ENCODE data around the gene TMEM255B. TPM values are rescaled to one million over a fixed set of nuclear protein-coding genes. Genes with fewer than 3 reads are reported as not detected.
"Not testable (repeated sequence)": the region's sequence is repeated elsewhere in the genome, so short reads cannot be mapped to it uniquely, and the experiment has no call there.

Gene TMEM255B
- total and polyA plus RNA-seq, 4 donors, result 0.63 to 67.3 (median 20.4) TPM

DNA sequence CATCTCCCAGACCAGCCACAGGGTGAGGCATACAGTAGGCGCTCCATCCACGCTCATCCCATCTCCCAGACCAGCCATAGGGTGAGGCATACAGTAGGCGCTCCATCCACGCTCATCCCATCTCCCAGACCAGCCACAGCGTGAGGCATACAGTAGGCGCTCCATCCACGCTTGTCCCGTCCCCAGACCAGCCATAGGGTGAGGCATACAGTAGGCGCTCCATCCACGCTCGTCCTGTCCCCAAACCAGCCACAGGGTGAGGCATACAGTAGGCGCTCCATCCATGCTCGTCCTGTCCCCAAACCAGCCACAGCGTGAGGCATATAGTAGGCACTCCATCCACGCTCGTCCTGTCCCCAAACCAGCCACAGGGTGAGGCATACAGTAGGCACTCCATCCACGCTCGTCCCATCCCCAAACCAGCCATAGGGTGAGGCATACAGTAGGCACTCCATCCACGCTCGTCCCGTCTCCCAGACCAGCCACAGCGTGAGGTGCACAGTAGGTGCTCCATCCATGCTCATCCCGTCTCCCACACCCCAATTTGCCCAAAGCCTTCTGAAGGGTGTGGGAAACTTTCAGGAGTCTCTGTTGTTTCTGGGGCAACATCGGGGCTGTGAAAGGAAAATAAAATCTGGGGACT lies 13.4 kb upstream of the TMEM255B start:
- H3K9me3 ChIP-seq (ENCODE audit: control insufficient read depth, low read length); H3K4me1 ChIP-seq (ENCODE audit: control insufficient read depth in 1 of 2, insufficient read depth in 2 of 2, low read length in 2 of 2); DNase-seq; intact Hi-C loops (cut with DNase I); H3K4me3 ChIP-seq (ENCODE audit: low read length in 2 of 2); H3K36me3 ChIP-seq (ENCODE audit: control insufficient read depth in 1 of 2, insufficient read depth in 2 of 2, low read length in 1 of 2); H3K27me3 ChIP-seq (ENCODE audit: control insufficient read depth in 1 of 2, insufficient read depth in 2 of 2, low read length in 1 of 2); H3K27ac ChIP-seq (ENCODE audit: low read depth in 1 of 2, low read length in 2 of 2); ATAC-seq (ENCODE audit: low FRiP score): not testable (repeated sequence)
- WGBS, 2 donors, result 92 to 93% methylated on average over 24 of the region's 24 CpGs

DNA sequence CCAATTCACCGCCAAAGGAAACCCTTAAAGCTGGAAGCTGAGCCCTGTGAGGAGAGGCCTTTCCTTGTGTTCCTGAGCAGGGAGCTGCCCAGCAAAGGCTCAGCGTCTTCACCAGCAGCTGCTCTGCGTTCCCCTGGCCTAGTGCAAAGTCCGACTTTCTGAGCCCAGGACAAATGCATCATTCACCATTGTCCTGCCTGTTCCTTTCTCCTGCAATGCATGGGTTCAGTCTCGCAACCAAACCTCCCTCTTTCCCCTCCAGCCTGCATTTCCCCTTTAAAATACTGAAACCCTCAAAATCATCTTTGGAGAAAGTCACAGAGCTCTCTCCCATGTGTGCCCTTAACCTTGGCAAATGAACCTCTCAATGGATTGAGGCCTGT lies 12.9 kb upstream of the TMEM255B start:
- intact Hi-C loops (cut with DNase I), result no loop called here

DNA sequence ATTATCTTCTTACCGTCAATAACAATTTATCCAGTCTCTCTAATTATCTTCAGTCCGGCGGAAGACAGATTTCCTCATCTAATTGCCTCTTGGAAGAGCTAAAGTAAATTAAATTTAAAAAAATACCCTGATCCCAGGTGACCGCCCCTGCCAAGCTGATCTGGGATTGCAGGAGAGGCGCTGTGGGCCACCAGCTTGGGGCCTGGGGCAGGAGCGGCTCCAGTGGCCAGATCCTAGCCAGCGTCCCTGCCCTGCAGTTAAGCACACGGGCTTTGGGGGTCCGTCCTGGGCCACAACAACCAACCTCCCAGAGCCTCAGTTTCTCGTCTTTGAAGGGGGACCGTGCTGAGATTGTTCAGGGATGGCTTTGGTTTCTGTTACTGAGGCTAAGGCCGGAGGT lies 12.4 kb upstream of the TMEM255B start:
- no peak for ATAC-seq (ENCODE audit: low FRiP score)

More for the DNA sequence above, 12.9 kb upstream of the TMEM255B start:
- H3K9me3 ChIP-seq (ENCODE audit: control insufficient read depth, low read length), result no peaks in the 10 kb centered on the region
- no peaks in the 10 kb centered on the region for H3K36me3 ChIP-seq (ENCODE audit: control insufficient read depth in 1 of 2, insufficient read depth in 2 of 2, low read length in 1 of 2)
- H3K27ac ChIP-seq (ENCODE audit: low read depth in 1 of 2, low read length in 2 of 2), result no peak overlapping the region
- 85 to 90% methylated on average over 5 of the region's 5 CpGs for WGBS, 2 donors
- no peaks in the 10 kb centered on the region for H3K27me3 ChIP-seq (ENCODE audit: control insufficient read depth in 1 of 2, insufficient read depth in 2 of 2, low read length in 1 of 2)
- ATAC-seq (ENCODE audit: low FRiP score) (no peak), DNase-seq (no peak)
- H3K4me3 ChIP-seq (ENCODE audit: low read length in 2 of 2), result no peak overlapping the region
- H3K4me1 ChIP-seq (ENCODE audit: control insufficient read depth in 1 of 2, insufficient read depth in 2 of 2, low read length in 2 of 2), result no peaks in the 10 kb centered on the region

DNA sequence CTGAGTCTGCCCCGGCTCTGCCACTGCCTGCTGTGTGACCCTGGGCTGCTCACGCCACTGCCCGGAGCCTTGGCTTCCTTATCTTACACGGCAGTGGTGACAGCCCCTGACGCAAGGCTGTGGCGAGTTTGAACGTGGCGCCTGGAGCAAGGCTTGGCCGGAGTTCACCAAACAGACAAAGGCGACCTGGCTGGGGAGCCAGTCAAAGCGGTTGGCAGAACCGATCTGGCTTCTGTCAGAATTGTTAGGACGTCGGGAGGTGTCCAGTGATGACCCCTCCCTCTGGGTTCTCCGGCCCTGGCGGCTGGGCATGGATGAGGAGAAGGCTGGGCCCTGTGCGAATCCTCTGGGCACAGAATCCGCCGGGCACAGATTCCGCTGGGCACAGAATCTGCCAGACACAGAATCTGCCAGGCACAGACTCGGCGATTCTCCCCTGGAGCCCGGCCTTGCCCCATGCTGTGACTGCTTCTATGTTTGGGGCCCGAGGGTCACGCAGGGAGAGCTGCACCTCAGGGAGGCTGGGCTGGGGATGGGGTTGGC lies 11.7 kb upstream of the TMEM255B start:
- intact Hi-C loops (cut with DNase I), result no loop called here
- H3K4me1 ChIP-seq (ENCODE audit: control insufficient read depth in 1 of 2, insufficient read depth in 2 of 2, low read length in 2 of 2), result no peaks in the 10 kb centered on the region
- no peaks in the 10 kb centered on the region for H3K27me3 ChIP-seq (ENCODE audit: control insufficient read depth in 1 of 2, insufficient read depth in 2 of 2, low read length in 1 of 2)
- DNase-seq (peak; percentile 40 to 69), ATAC-seq (ENCODE audit: low FRiP score) (no peak)
- no peak overlapping the region for H3K27ac ChIP-seq (ENCODE audit: low read depth in 1 of 2, low read length in 2 of 2)
- no peak overlapping the region for H3K4me3 ChIP-seq (ENCODE audit: low read length in 2 of 2)
- no peaks in the 10 kb centered on the region for H3K36me3 ChIP-seq (ENCODE audit: control insufficient read depth in 1 of 2, insufficient read depth in 2 of 2, low read length in 1 of 2)
- H3K9me3 ChIP-seq (ENCODE audit: control insufficient read depth, low read length), result no peaks in the 10 kb centered on the region
- 85 to 89% methylated on average over 25 of the region's 25 CpGs for WGBS, 2 donors

More for the DNA sequence above, 12.4 kb upstream of the TMEM255B start:
- H3K27me3 ChIP-seq (ENCODE audit: control insufficient read depth in 1 of 2, insufficient read depth in 2 of 2, low read length in 1 of 2), result no peaks in the 10 kb centered on the region
- no peak overlapping the region for H3K4me3 ChIP-seq (ENCODE audit: low read length in 2 of 2)
- peak in 1 of 2 donors; percentile 61 for DNase-seq
- H3K9me3 ChIP-seq (ENCODE audit: control insufficient read depth, low read length), result no peaks in the 10 kb centered on the region
- 89 to 97% methylated on average over 12 of the region's 12 CpGs for WGBS, 2 donors
- no peak overlapping the region for H3K27ac ChIP-seq (ENCODE audit: low read depth in 1 of 2, low read length in 2 of 2)
- intact Hi-C loops (cut with DNase I), result no loop called here
- no peaks in the 10 kb centered on the region for H3K4me1 ChIP-seq (ENCODE audit: control insufficient read depth in 1 of 2, insufficient read depth in 2 of 2, low read length in 2 of 2)
- no peaks in the 10 kb centered on the region for H3K36me3 ChIP-seq (ENCODE audit: control insufficient read depth in 1 of 2, insufficient read depth in 2 of 2, low read length in 1 of 2)

- no peaks in the 10 kb centered on the region for H3K27me3 ChIP-seq (ENCODE audit: control insufficient read depth in 1 of 2, insufficient read depth in 2 of 2, low read length in 1 of 2)
- WGBS, 2 donors, result 84 to 86% methylated on average over 25 of the region's 25 CpGs
- no peak overlapping the region for H3K27ac ChIP-seq (ENCODE audit: low read depth in 1 of 2, low read length in 2 of 2)
- intact Hi-C loops (cut with DNase I), result no loop called here
- no peaks in the 10 kb centered on the region for H3K36me3 ChIP-seq (ENCODE audit: control insufficient read depth in 1 of 2, insufficient read depth in 2 of 2, low read length in 1 of 2)
- no peaks in the 10 kb centered on the region for H3K9me3 ChIP-seq (ENCODE audit: control insufficient read depth, low read length)
- ATAC-seq (ENCODE audit: low FRiP score) (peak; percentile 40), DNase-seq (peak; percentile 35 to 70)
- no peaks in the 10 kb centered on the region for H3K4me1 ChIP-seq (ENCODE audit: control insufficient read depth in 1 of 2, insufficient read depth in 2 of 2, low read length in 2 of 2)
- H3K4me3 ChIP-seq (ENCODE audit: low read length in 2 of 2), result no peak overlapping the region
Observed at GRCh38 chr13:113748101-113748861, 10.7 kb upstream of the TMEM255B start.

DNA sequence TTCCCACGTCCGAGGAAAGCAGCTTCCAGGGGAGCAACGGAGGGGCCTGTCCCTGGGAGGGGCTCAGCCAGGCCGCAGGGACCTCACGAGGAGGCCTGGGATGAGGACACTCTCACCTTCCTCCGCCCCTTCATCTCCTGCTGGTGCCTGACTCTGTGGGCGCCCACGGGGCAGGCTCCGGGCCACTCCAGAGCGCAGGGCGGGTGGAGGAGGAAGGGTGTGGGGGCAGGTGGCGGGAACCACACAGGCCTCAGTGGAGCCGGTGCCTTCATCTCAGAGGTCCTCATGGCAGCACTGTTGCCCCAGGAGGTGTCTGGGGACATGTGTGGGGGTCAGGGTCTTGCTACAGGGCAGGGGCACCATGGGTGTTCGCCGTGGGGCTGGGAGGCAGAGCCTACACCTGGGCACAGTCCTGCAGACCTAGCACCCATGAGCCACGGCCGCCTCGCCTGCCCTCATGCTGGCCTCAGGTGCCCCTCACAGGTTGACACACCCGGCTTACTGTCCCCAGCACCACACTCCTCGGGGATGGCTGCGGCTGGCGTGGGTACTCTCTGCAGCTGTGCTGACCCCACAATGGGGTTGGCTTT lies 10.1 kb upstream of the TMEM255B start:
- no peak overlapping the region for H3K27ac ChIP-seq (ENCODE audit: low read depth in 1 of 2, low read length in 2 of 2)
- H3K4me3 ChIP-seq (ENCODE audit: low read length in 2 of 2), result no peak overlapping the region
- H3K36me3 ChIP-seq (ENCODE audit: control insufficient read depth in 1 of 2, insufficient read depth in 2 of 2, low read length in 1 of 2), result no peaks in the 10 kb centered on the region
- H3K9me3 ChIP-seq (ENCODE audit: control insufficient read depth, low read length), result no peaks in the 10 kb centered on the region
- 93 to 94% methylated on average over 22 of the region's 22 CpGs for WGBS, 2 donors
- no peaks in the 10 kb centered on the region for H3K27me3 ChIP-seq (ENCODE audit: control insufficient read depth in 1 of 2, insufficient read depth in 2 of 2, low read length in 1 of 2)
- H3K4me1 ChIP-seq (ENCODE audit: control insufficient read depth in 1 of 2, insufficient read depth in 2 of 2, low read length in 2 of 2), result no peaks in the 10 kb centered on the region
- ATAC-seq (ENCODE audit: low FRiP score) (peak; percentile 8), DNase-seq (peak; percentile 42 to 71)
- intact Hi-C loops (cut with DNase I), result no loop called here

DNA sequence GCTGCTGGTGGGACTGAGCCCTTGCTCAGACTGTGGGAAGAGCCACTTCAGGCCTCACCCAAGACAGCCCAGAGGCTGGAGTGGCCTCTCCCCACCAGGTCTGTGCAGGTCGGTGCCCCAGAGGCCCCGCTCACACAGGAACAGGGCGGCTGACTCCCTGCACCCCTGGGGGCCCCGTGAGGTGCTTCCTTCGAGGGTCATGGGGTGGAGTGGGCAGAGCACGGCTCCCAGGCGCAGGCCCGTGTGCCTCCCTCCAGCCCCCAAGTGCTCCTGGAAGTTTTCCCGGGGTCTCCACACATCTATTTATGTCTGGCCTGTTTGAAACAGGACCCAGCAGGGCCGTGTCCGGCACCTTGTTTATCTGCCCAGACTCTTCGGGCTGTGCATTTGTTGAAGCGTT lies 9.5 kb upstream of the TMEM255B start:
- ATAC-seq (ENCODE audit: low FRiP score) (no peak), DNase-seq (peak in 1 of 2 donors; percentile 56)
- H3K36me3 ChIP-seq (ENCODE audit: control insufficient read depth in 1 of 2, insufficient read depth in 2 of 2, low read length in 1 of 2), result no peaks in the 10 kb centered on the region
- no peaks in the 10 kb centered on the region for H3K4me1 ChIP-seq (ENCODE audit: control insufficient read depth in 1 of 2, insufficient read depth in 2 of 2, low read length in 2 of 2)
- H3K4me3 ChIP-seq (ENCODE audit: low read length in 2 of 2), result no peak overlapping the region
- intact Hi-C loops (cut with DNase I), result no loop called here
- no peaks in the 10 kb centered on the region for H3K27me3 ChIP-seq (ENCODE audit: control insufficient read depth in 1 of 2, insufficient read depth in 2 of 2, low read length in 1 of 2)
- H3K9me3 ChIP-seq (ENCODE audit: control insufficient read depth, low read length), result no peaks in the 10 kb centered on the region
- WGBS, 2 donors, result 81 to 87% methylated on average over 13 of the region's 13 CpGs
- H3K27ac ChIP-seq (ENCODE audit: low read depth in 1 of 2, low read length in 2 of 2), result no peak overlapping the region

DNA sequence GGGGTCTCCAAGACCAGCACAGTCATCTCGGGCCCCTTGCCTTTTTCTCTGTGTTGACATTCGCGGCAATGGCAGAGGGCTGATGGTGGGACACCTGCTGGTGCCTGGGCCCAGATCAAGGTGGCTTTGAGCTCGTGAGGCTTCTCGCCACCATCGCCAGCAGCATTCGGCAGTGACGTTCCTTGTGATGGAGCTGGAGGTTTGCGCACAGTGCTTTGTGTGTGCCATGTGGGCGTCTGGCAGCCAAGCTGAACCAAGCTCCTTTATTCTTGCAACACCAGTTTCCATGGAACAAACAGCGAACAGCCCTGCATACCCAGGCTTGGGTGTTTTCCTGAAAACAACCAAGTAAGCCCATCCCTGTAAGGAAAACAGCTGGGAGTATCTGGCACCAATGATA lies 9.1 kb upstream of the TMEM255B start:
- Histone ChIP-seq H3K27ac (ENCODE audit: low read depth in 1 of 2, low read length in 2 of 2) (no peak overlapping the region), H3K36me3 (ENCODE audit: control insufficient read depth in 1 of 2, insufficient read depth in 2 of 2, low read length in 1 of 2) (no peaks in the 10 kb centered on the region), H3K9me3 (ENCODE audit: control insufficient read depth, low read length) (no peaks in the 10 kb centered on the region), H3K4me1 (ENCODE audit: control insufficient read depth in 1 of 2, insufficient read depth in 2 of 2, low read length in 2 of 2) (no peaks in the 10 kb centered on the region), H3K4me3 (ENCODE audit: low read length in 2 of 2) (no peak overlapping the region), H3K27me3 (ENCODE audit: control insufficient read depth in 1 of 2, insufficient read depth in 2 of 2, low read length in 1 of 2) (no peaks in the 10 kb centered on the region)
- 91 to 92% methylated on average over 11 of the region's 11 CpGs for WGBS, 2 donors
- DNase-seq (peak; percentile 35 to 48), ATAC-seq (ENCODE audit: low FRiP score) (no peak)
- intact Hi-C loops (cut with DNase I), result no loop called here
